Suppressor macrophage treated with lipopolysaccharide for 1 hour (primary cell): Measurements from ENCODE around the gene SLC39A5.
"Not testable (repeated sequence)": the region's sequence is repeated elsewhere in the genome, so short reads cannot be mapped to it uniquely, and the experiment has no call there.

Experiments
- DNase-seq, 3 donors: peaks; one replicate each; pipeline ENCODE4 v3.0.0-alpha.2; 2020 to 2022

SLC39A5 gene

DNA sequence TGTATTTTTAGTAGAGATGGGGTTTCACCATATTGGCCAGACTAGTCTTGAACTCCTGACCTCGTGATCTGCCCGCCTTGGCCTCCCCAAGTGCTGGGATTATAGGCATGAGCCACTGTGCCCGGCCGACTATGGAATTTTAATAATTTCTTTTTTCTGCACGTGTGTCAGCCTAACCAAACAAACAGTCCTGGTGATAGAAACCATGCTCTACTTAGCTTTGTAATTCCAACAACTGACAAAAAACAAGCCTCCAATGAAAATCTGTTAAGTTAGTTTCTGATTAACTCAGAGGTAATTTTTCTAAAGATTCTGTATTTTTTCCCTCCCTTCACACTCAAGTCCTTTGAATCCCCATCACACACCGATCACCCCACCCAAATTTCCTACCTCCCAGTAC lies 52.2 kb downstream of the SLC39A5 start:
- no peak for DNase-seq

GRCh38 chr12:56282579-56282978 lies 52.7 kb downstream of the SLC39A5 start:
- no peak for DNase-seq

- not testable (repeated sequence) for DNase-seq
Observed at GRCh38 chr12:56284263-56284662, 54.4 kb downstream of the SLC39A5 start.

DNA sequence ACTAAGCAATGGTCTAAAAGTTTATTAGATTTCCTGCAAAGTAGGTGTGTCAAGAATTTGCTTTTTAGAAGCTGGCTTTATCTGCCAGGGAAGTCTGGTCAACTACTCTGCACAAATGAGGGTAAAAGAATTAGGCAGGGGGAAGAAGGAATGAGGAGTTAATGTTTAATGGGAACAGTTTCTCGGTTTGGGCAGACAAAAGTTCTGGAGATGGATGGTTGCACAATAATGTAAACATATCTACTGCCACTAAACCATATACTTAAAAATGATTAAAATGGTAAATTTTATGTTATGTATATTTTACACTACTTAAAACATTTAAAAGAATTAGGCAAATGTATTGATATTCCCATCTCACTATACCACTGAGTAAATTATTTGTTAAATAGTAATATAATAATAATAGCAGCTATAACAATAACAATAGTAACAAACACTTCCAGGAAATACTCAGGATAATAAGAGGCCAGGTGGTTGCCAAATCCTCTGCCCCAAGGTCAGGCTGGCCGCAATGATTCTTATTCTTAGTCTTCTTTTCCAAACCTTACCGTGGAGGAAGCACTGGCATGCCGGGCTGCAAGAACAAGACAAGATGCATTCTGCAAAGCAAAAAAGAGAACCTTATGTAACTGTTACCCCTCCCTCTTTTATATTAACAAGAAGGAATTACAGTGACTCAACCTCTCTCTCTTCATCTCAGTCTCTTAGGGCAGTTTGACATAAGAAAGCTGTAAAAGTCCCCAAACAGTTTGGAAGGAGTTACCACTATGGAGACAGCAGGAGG lies 56.4 kb downstream of the SLC39A5 start:
- DNase-seq: no peak
